ENCODE measurements around the gene IL36A. TPM values are rescaled to one million over a fixed set of nuclear protein-coding genes. Genes with fewer than 3 reads are reported as not detected.
A peak's percentile ranks its signal among the peaks of the same experiment; 100 is the strongest.

Gene IL36A
- total RNA-seq, 1 experiment from 2014 or later: not detected

DNA sequence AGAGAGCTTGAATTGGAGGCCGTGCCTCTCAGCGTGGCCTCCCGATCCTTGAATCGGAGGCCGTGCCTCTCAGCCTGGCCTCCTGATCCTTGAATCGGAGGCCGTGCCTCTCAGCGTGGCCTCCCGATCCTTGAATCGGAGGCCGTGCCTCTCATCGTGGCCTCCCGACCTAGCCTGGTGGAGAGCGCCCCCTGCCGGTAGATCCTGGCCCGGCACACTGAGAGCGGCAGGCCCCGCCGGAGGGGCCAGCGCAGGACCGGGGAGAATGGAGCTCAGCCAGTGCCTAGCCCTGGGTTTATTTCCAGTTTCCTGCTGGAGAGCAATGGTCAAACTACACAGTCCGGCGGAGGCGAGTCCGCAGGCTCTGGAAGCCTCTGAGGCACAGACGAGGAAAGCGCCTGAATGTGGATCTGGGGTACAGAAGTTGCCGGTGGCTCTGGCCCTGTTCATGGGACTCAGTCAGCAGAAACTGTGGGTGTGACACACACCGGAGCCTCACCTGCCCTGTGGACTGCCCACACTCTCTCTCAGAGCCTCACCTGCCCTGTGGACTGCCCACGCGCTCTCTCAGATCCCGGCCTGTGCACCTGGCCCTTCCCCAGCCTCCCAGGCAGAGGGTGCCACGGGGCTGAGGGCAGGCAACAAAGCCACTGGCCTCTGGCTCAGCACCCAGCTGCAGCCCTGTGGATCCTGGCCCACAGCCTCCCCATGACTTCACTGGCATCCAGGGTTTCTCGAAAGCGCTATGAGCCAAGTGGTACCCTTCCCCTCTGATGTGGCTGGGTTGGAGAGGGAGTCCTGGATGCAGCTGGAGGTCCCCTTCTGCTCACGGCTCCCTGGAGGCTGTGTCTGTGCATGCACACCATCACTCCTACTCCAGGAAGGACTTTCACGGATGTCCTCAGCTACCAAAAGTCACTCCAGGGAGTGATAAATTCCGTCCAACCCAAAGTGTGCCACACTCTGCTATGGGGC lies 45.9 kb downstream of the IL36A start:
- DNase-seq (ENCODE audit: low spot score): no peak

DNA sequence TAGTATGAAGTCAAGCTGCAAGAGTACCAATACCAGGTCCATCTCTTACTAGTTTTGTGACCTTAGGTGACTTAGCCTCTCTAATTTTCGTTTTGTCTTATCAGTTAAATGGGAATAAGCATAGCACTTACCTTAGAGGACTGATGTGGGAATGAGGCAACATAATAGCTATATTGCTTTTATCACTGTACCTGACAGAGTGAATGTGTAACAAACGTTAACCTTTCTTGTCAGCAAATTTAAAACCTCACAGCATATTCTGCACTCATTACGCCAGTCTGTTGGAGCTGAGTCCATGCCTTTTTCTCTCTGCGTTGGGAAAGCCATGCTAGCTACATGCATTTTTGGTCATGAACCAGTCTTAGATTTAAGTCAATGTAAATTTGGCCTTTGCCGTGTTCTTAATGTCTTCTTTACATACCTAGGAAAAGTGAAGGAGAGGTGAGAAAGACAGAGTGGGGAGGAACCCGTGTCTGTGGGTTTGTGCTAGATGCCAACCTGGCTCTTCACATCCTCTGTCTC lies 47.2 kb downstream of the IL36A start, which contains the start of gene IL36B:
IL36B (minus strand) TSS at position 472 of the 522 bp plus-strand sequence.
- no peak for DNase-seq (ENCODE audit: low spot score)

- no peak for DNase-seq (ENCODE audit: low spot score)
Observed at GRCh38 chr2:113053666-113054065, 48.4 kb downstream of the IL36A start.

DNA sequence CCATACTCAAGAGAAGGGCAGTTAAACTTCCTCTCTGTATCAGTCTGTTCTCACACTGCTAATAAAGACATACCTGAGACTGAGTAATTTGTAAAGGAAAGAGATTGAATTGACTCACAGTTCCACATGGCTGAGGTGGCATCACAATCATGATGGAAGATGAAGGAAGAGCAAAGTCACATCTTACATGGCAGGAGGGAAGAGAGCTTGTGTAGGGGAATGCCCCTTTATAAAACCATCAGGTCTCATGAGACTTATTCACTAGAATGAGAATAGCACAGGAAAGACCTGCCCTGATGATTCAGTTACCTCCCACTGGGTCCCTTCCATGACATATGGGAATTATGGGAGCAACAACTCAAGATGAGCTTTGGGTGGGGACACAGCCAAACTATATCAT lies 48.8 kb downstream of the IL36A start:
- peak; percentile 22 for DNase-seq (ENCODE audit: low spot score)

GRCh38 chr2:113056521-113056920 lies 51.3 kb downstream of the IL36A start:
- DNase-seq (ENCODE audit: low spot score): peak; percentile 59

DNA sequence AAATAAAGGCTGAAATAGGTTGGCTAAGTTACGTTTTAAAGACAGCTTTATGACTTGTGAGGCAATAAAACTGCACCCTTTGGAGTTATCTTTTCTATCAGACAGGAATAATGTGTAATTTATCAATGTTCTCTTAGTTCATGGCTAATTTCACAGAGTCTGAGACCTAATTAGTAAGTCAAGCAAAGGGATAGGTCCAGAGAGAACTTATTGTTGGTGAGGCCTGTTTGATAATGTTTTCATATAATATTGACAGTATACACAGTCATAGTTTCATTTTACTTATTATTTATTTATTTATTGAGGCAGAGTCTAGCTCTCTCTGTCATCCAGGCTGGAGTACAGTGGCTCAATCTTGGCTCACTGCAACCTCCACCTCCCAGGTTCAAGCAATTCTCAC lies 51.9 kb downstream of the IL36A start:
- DNase-seq (ENCODE audit: low spot score): no peak

Other genes starting within 250 kb of the IL36A start
- 18.0 and 21.0 TPM in 2 replicates for gene CKAP2L, start 240.8 kb upstream of the IL36A start, total RNA-seq (2014; rRNA removed; shearing (Covaris generic))
- gene IL1A, start 221.0 kb upstream of the IL36A start, total RNA-seq (2014; rRNA removed; shearing (Covaris generic)): 0.05 TPM in 1 of 2 replicates, not detected in the other
- 0.19 TPM in 1 of 2 replicates, not detected in the other for gene IL1B, start 168.7 kb upstream of the IL36A start, total RNA-seq (2014; rRNA removed; shearing (Covaris generic))
- not detected in 2 replicates for gene IL37, start 94.3 kb upstream of the IL36A start, total RNA-seq (2014; rRNA removed; shearing (Covaris generic))
- not detected in 2 replicates for gene IL36G, start 27.5 kb upstream of the IL36A start, total RNA-seq (2014; rRNA removed; shearing (Covaris generic))
- 0.19 TPM in 1 of 2 replicates, not detected in the other for gene IL36B, start 47.4 kb downstream of the IL36A start, total RNA-seq (2014; rRNA removed; shearing (Covaris generic))
- gene IL36RN, start 53.7 kb downstream of the IL36A start, total RNA-seq (2014; rRNA removed; shearing (Covaris generic)): not detected in 2 replicates
- gene IL1F10, start 62.5 kb downstream of the IL36A start, total RNA-seq (2014; rRNA removed; shearing (Covaris generic)): not detected in 2 replicates
- 0.41 TPM in 1 of 2 replicates, not detected in the other for gene IL1RN, start 122.1 kb downstream of the IL36A start, total RNA-seq (2014; rRNA removed; shearing (Covaris generic))
- gene PSD4, start 168.5 kb downstream of the IL36A start, total RNA-seq (2014; rRNA removed; shearing (Covaris generic)): 10.0 and 10.2 TPM in 2 replicates

All from A172 (cell line).